ENCODE measurements around the gene CYP4B1. TPM values are rescaled to one million over a fixed set of nuclear protein-coding genes. Genes with fewer than 3 reads are reported as not detected.

Gene CYP4B1
- total and polyA plus RNA-seq, 2 donors, result 1.1 to 26.5 TPM

DNA sequence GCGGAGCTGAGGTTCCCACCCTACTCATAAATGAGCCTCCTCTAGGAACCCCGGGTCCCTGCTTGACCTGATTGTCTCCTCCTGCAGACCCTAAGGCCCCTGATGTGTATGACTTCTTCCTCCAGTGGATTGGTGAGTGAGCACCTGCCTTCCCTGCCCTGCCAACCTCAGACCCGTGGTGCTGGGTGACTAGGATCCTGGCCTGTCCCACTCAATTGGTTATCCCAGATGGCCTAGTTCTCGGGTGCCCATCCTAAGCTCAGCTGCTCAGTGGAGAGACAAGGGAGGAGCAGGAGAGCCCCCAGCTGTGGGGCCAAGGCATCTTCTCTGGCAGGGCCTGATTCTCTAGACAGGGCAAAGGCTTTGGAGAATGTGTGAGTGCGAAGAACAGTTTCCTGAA lies 12.2 kb downstream of the CYP4B1 start:
- H3K9me3 ChIP-seq (ENCODE audit: control insufficient read depth in 2 of 2, insufficient read depth in 1 of 2, low read length in 1 of 2), result no peaks in the 10 kb centered on the region
- H3K27ac ChIP-seq (ENCODE audit: low read depth in 1 of 2, low read length in 1 of 2), result no peak overlapping the region
- 97% methylated on average over 5 of the region's 5 CpGs for WGBS
- H3K27me3 ChIP-seq (ENCODE audit: control insufficient read depth in 2 of 2, insufficient read depth in 1 of 2, low read length in 1 of 2), result no peaks in the 10 kb centered on the region
- DNase-seq (ENCODE audit: low read depth in 6 of 9, low spot score in 9 of 9), result no peak
- no peaks in the 10 kb centered on the region for H3K4me1 ChIP-seq (ENCODE audit: control insufficient read depth in 2 of 2, insufficient read depth in 2 of 2, low read length in 2 of 2)
- H3K4me3 ChIP-seq (ENCODE audit: low read length in 2 of 2), result no peak overlapping the region
- no peaks in the 10 kb centered on the region for H3K36me3 ChIP-seq (ENCODE audit: control insufficient read depth in 2 of 2, insufficient read depth in 2 of 2, low read length in 1 of 2)

DNA sequence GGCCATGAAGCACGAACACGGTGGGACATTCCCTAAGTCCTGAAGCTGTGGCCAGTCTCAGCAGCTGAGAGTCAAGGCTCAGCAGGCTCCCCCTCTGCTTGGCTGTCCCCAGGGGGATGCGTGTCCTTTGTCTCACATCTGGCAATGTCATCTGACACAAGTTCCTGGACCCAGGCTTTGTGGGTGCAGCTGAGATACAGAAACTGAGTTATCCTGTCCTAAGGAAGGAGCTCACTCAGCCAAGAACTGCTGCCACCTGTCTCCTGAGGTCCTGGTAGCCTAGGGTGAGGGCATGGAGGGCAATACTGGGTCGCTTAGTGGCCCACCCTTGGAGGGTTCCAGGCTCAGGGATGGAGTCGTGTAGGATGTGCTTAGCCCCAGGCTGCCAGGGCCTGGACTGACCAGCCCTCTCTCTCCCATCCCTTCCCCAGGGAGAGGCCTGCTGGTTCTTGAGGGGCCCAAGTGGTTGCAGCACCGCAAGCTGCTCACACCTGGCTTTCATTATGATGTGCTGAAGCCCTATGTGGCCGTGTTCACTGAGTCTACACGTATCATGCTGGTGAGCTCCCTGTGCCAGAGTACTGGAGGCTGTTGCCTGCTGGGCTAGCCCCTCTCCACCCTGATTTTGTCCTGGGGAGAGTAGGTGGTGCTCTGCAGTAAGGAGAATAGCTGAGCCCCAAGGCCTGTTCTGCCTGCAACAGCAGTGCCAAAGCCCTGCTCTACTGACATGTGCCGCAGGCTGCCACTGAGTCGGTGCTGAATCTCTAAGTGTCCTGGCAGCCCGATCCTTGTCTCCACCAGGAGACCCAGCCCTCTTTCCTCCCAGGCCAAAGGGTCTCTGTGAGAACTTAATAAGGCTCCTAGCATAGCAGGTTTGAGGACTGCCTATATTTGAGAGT lies 13.5 kb downstream of the CYP4B1 start:
- H3K27ac ChIP-seq (ENCODE audit: low read depth in 1 of 2, low read length in 1 of 2), result no peak overlapping the region
- no peaks in the 10 kb centered on the region for H3K4me1 ChIP-seq (ENCODE audit: control insufficient read depth in 2 of 2, insufficient read depth in 2 of 2, low read length in 2 of 2)
- WGBS, result 90% methylated on average over 11 of the region's 11 CpGs
- no peak overlapping the region for H3K4me3 ChIP-seq (ENCODE audit: low read length in 2 of 2)
- no peaks in the 10 kb centered on the region for H3K27me3 ChIP-seq (ENCODE audit: control insufficient read depth in 2 of 2, insufficient read depth in 1 of 2, low read length in 1 of 2)
- DNase-seq (ENCODE audit: low read depth in 6 of 9, low spot score in 9 of 9), result no peak
- H3K36me3 ChIP-seq (ENCODE audit: control insufficient read depth in 2 of 2, insufficient read depth in 2 of 2, low read length in 1 of 2), result no peaks in the 10 kb centered on the region
- no peaks in the 10 kb centered on the region for H3K9me3 ChIP-seq (ENCODE audit: control insufficient read depth in 2 of 2, insufficient read depth in 1 of 2, low read length in 1 of 2)

DNA sequence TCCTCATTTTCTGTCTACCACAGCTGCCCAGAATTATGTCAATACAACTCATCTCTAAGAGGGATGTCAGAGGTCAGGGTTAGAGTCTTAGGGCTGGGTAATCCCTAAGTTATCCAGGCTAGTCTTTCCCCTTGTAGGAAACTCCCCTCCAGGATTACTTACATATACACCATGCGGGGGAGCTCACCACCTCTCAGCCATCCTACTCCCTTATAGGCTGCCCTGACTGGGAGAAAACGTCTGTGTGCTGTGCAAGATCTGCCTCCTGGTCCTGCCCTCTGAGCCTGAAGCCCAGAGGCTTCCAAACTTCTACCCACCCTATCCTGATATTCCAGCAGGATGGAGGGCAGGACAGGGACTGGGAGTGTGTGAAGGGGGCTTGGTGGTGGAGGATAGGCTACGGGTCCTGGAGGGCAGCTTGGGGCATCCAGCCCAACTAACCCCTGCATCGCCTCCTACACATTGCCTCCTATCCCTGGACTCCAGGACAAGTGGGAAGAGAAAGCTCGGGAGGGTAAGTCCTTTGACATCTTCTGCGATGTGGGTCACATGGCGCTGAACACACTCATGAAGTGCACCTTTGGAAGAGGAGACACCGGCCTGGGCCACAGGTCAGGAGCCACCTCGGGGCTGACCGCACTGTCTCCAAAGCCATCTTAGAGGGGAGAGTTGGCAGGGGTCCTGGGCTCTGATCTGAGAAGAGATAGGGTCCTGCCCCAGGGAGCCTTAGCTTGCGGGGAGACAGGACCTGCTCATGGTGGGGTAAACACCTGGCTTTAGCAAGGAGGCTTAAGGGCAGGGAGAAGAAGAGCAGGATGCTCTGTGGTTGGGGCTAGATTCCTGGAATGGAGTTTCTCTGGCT lies 14.4 kb downstream of the CYP4B1 start:
- no peak overlapping the region for H3K27ac ChIP-seq (ENCODE audit: low read depth in 1 of 2, low read length in 1 of 2)
- DNase-seq (ENCODE audit: low read depth in 6 of 9, low spot score in 9 of 9), result no peak
- WGBS, result 90% methylated on average over 11 of the region's 11 CpGs
- H3K4me1 ChIP-seq (ENCODE audit: control insufficient read depth in 2 of 2, insufficient read depth in 2 of 2, low read length in 2 of 2), result no peaks in the 10 kb centered on the region
- no peaks in the 10 kb centered on the region for H3K36me3 ChIP-seq (ENCODE audit: control insufficient read depth in 2 of 2, insufficient read depth in 2 of 2, low read length in 1 of 2)
- no peaks in the 10 kb centered on the region for H3K9me3 ChIP-seq (ENCODE audit: control insufficient read depth in 2 of 2, insufficient read depth in 1 of 2, low read length in 1 of 2)
- H3K4me3 ChIP-seq (ENCODE audit: low read length in 2 of 2), result no peak overlapping the region
- no peaks in the 10 kb centered on the region for H3K27me3 ChIP-seq (ENCODE audit: control insufficient read depth in 2 of 2, insufficient read depth in 1 of 2, low read length in 1 of 2)

DNA sequence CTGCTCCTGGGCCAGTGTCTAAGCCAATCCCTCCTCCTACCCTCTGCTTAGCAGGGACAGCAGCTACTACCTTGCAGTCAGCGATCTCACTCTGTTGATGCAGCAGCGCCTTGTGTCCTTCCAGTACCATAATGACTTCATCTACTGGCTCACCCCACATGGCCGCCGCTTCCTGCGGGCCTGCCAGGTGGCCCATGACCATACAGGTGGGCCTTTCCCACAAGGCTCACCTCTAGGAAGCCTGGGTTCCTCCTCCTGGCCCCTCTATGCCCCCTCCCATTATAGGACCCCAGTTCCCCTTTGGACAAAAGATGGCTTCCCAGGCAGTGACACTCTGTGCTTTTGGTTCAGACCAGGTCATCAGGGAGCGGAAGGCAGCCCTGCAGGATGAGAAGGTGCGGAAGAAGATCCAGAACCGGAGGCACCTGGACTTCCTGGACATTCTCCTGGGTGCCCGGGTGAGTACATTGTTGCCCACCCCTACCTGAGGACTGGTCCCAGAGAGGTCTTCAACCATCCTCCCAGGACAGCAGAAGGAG lies 15.1 kb downstream of the CYP4B1 start:
- no peak for DNase-seq (ENCODE audit: low read depth in 6 of 9, low spot score in 9 of 9)
- Histone ChIP-seq H3K4me3 (ENCODE audit: low read length in 2 of 2) (no peak overlapping the region), H3K4me1 (ENCODE audit: control insufficient read depth in 2 of 2, insufficient read depth in 2 of 2, low read length in 2 of 2) (no peaks in the 10 kb centered on the region), H3K36me3 (ENCODE audit: control insufficient read depth in 2 of 2, insufficient read depth in 2 of 2, low read length in 1 of 2) (no peaks in the 10 kb centered on the region), H3K9me3 (ENCODE audit: control insufficient read depth in 2 of 2, insufficient read depth in 1 of 2, low read length in 1 of 2) (no peaks in the 10 kb centered on the region), H3K27ac (ENCODE audit: low read depth in 1 of 2, low read length in 1 of 2) (no peak overlapping the region), H3K27me3 (ENCODE audit: control insufficient read depth in 2 of 2, insufficient read depth in 1 of 2, low read length in 1 of 2) (no peaks in the 10 kb centered on the region)
- 96% methylated on average over 9 of the region's 9 CpGs for WGBS

DNA sequence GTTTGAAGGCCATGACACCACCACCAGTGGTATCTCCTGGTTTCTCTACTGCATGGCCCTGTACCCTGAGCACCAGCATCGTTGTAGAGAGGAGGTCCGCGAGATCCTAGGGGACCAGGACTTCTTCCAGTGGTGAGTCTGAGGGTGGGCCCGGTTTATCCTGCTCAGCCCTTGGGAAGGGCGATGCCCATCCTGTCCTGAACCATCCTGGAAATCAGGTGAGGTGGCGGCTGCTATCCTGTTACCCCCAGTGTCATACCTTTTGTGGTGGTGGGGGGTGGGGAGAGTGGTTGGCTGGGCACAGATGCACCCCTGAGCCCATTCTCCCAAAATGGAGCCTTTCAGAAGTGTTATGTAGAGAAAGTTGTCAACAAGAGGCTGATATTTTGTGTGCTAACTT lies 16.3 kb downstream of the CYP4B1 start:
- WGBS, result 95% methylated on average over 6 of the region's 6 CpGs
- no peak overlapping the region for H3K4me3 ChIP-seq (ENCODE audit: low read length in 2 of 2)
- H3K36me3 ChIP-seq (ENCODE audit: control insufficient read depth in 2 of 2, insufficient read depth in 2 of 2, low read length in 1 of 2), result no peaks in the 10 kb centered on the region
- H3K27ac ChIP-seq (ENCODE audit: low read depth in 1 of 2, low read length in 1 of 2), result no peak overlapping the region
- H3K4me1 ChIP-seq (ENCODE audit: control insufficient read depth in 2 of 2, insufficient read depth in 2 of 2, low read length in 2 of 2), result no peaks in the 10 kb centered on the region
- DNase-seq (ENCODE audit: low read depth in 6 of 9, low spot score in 9 of 9), result no peak
- no peaks in the 10 kb centered on the region for H3K9me3 ChIP-seq (ENCODE audit: control insufficient read depth in 2 of 2, insufficient read depth in 1 of 2, low read length in 1 of 2)
- no peaks in the 10 kb centered on the region for H3K27me3 ChIP-seq (ENCODE audit: control insufficient read depth in 2 of 2, insufficient read depth in 1 of 2, low read length in 1 of 2)

DNA sequence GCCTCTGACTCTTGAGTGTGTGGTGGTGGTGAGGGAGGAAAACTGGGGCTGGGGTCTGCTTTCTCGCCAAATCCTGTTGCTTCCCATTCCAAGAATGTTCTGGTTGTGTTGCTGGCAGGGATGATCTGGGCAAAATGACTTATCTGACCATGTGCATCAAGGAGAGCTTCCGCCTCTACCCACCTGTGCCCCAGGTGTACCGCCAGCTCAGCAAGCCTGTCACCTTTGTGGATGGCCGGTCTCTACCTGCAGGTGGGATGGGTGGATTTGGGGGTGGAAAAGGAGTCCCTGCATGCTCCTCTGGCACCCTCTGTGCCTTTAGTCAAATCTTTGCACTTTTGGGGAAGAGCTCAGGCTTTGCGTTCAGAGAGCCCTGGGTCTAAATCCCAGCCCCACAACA lies 18.1 kb downstream of the CYP4B1 start:
- no peak overlapping the region for H3K4me3 ChIP-seq (ENCODE audit: low read length in 2 of 2)
- no peaks in the 10 kb centered on the region for H3K4me1 ChIP-seq (ENCODE audit: control insufficient read depth in 2 of 2, insufficient read depth in 2 of 2, low read length in 2 of 2)
- DNase-seq (ENCODE audit: low read depth in 6 of 9, low spot score in 9 of 9), result no peak
- no peaks in the 10 kb centered on the region for H3K27me3 ChIP-seq (ENCODE audit: control insufficient read depth in 2 of 2, insufficient read depth in 1 of 2, low read length in 1 of 2)
- no peaks in the 10 kb centered on the region for H3K36me3 ChIP-seq (ENCODE audit: control insufficient read depth in 2 of 2, insufficient read depth in 2 of 2, low read length in 1 of 2)
- no peaks in the 10 kb centered on the region for H3K9me3 ChIP-seq (ENCODE audit: control insufficient read depth in 2 of 2, insufficient read depth in 1 of 2, low read length in 1 of 2)
- H3K27ac ChIP-seq (ENCODE audit: low read depth in 1 of 2, low read length in 1 of 2), result no peak overlapping the region
- 93% methylated on average over 5 of the region's 5 CpGs for WGBS

DNA sequence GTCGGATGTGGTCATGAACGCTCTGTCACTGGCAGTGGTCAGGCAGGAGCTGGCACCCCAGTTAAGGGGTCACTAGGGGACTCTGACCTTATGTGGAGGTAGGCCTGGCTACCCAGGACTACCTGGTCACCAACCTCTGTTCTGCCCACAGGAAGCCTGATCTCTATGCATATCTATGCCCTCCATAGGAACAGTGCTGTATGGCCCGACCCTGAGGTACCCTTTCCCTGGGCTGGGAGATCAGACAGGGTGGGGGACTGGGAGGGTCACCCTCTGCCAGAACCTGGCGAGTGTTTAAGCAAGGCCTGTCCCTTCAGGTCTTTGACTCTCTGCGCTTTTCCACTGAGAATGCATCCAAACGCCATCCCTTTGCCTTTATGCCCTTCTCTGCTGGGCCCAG lies 19.0 kb downstream of the CYP4B1 start:
- Histone ChIP-seq H3K9me3 (ENCODE audit: control insufficient read depth in 2 of 2, insufficient read depth in 1 of 2, low read length in 1 of 2) (no peaks in the 10 kb centered on the region), H3K27me3 (ENCODE audit: control insufficient read depth in 2 of 2, insufficient read depth in 1 of 2, low read length in 1 of 2) (no peaks in the 10 kb centered on the region), H3K4me1 (ENCODE audit: control insufficient read depth in 2 of 2, insufficient read depth in 2 of 2, low read length in 2 of 2) (no peaks in the 10 kb centered on the region), H3K4me3 (ENCODE audit: low read length in 2 of 2) (no peak overlapping the region), H3K36me3 (ENCODE audit: control insufficient read depth in 2 of 2, insufficient read depth in 2 of 2, low read length in 1 of 2) (no peaks in the 10 kb centered on the region), H3K27ac (ENCODE audit: low read depth in 1 of 2, low read length in 1 of 2) (no peak overlapping the region)
- no peak for DNase-seq (ENCODE audit: low read depth in 6 of 9, low spot score in 9 of 9)
- WGBS, result 87% methylated on average over 6 of the region's 6 CpGs

DNA sequence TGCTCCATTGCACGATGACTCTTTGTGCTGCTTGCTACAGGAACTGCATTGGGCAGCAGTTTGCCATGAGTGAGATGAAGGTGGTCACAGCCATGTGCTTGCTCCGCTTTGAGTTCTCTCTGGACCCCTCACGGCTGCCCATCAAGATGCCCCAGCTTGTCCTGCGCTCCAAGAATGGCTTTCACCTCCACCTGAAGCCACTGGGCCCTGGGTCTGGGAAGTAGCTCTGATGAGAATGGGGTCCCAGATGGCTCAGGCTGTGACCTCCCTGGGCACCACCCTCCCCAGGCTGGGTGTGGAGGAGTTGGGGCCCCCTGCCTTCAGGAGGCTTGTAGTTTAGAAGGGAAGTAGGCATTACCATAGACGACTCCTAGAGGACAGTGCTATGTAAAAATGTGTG lies 19.7 kb downstream of the CYP4B1 start:
- WGBS, result 94% methylated on average over 5 of the region's 5 CpGs
- no peaks in the 10 kb centered on the region for H3K9me3 ChIP-seq (ENCODE audit: control insufficient read depth in 2 of 2, insufficient read depth in 1 of 2, low read length in 1 of 2)
- H3K4me1 ChIP-seq (ENCODE audit: control insufficient read depth in 2 of 2, insufficient read depth in 2 of 2, low read length in 2 of 2), result no peaks in the 10 kb centered on the region
- H3K27me3 ChIP-seq (ENCODE audit: control insufficient read depth in 2 of 2, insufficient read depth in 1 of 2, low read length in 1 of 2), result no peaks in the 10 kb centered on the region
- H3K4me3 ChIP-seq (ENCODE audit: low read length in 2 of 2), result no peak overlapping the region
- DNase-seq (ENCODE audit: low read depth in 6 of 9, low spot score in 9 of 9), result no peak
- no peaks in the 10 kb centered on the region for H3K36me3 ChIP-seq (ENCODE audit: control insufficient read depth in 2 of 2, insufficient read depth in 2 of 2, low read length in 1 of 2)
- H3K27ac ChIP-seq (ENCODE audit: low read depth in 1 of 2, low read length in 1 of 2), result no peak overlapping the region

DNA sequence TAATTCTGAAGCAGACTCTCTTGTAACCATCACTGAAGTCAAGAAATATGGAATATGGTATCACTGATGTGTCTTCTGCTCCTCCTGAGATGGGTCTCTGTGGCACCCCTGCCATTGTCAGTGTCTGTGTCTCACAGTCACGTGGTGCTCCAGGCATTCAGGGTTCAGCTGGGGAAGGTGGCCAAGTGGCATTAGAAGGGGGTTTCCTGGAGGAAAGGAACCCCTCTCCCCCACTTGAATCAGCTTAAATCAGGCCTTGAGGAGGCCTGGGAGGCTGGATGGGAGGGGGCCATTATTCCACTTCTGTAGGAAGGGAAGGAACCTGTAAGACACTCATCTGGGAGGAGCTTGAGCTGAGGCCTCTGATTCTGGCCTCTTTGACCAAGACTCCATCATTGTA lies 20.5 kb downstream of the CYP4B1 start:
- WGBS, result 76% methylated on average over 1 of the region's 1 CpG
- Histone ChIP-seq H3K9me3 (ENCODE audit: control insufficient read depth in 2 of 2, insufficient read depth in 1 of 2, low read length in 1 of 2) (no peaks in the 10 kb centered on the region), H3K4me1 (ENCODE audit: control insufficient read depth in 2 of 2, insufficient read depth in 2 of 2, low read length in 2 of 2) (no peaks in the 10 kb centered on the region), H3K4me3 (ENCODE audit: low read length in 2 of 2) (no peak overlapping the region), H3K27me3 (ENCODE audit: control insufficient read depth in 2 of 2, insufficient read depth in 1 of 2, low read length in 1 of 2) (no peaks in the 10 kb centered on the region), H3K36me3 (ENCODE audit: control insufficient read depth in 2 of 2, insufficient read depth in 2 of 2, low read length in 1 of 2) (no peaks in the 10 kb centered on the region), H3K27ac (ENCODE audit: low read depth in 1 of 2, low read length in 1 of 2) (no peak overlapping the region)
- DNase-seq (ENCODE audit: low read depth in 6 of 9, low spot score in 9 of 9), result no peak

Measured in thymus (tissue), 11 donors.